Testis (tissue), 2 donors: ENCODE data around the gene PHGDH.

Experiments used
- CTCF ChIP-seq, 3 experiments: fragments of 450-650 bp in 2 of 3; fragments of 200-600 bp in 1 of 3; sonication (generic) in 1 of 3; IDR thresholded peaks; one replicate each; pipeline ENCODE4 v1.5.1; 2016 to 2019; ENCODE audit warnings: antibody characterized with exemption in 3 of 3, mild to moderate bottlenecking in 2 of 3, moderate library complexity in 1 of 3
- POLR2A ChIP-seq: fragments of 450-650 bp; IDR thresholded peaks from one replicate; pipeline ENCODE4 v1.6.1; 2017; ENCODE audit warnings: antibody characterized with exemption, mild to moderate bottlenecking, moderate library complexity

GRCh38 chr1:119778359-119778758 is 66.6 kb downstream of the PHGDH start:
- TF ChIP-seq POLR2A (no peak), CTCF (IDR thresholded peaks at IDR 0.05) (no peak)
